ENCODE results near the gene MATK. TPM values are rescaled to one million over a fixed set of nuclear protein-coding genes. Genes with fewer than 3 reads are reported as not detected.

Gene MATK
- polyA plus RNA-seq, 1 experiment, result not detected

DNA sequence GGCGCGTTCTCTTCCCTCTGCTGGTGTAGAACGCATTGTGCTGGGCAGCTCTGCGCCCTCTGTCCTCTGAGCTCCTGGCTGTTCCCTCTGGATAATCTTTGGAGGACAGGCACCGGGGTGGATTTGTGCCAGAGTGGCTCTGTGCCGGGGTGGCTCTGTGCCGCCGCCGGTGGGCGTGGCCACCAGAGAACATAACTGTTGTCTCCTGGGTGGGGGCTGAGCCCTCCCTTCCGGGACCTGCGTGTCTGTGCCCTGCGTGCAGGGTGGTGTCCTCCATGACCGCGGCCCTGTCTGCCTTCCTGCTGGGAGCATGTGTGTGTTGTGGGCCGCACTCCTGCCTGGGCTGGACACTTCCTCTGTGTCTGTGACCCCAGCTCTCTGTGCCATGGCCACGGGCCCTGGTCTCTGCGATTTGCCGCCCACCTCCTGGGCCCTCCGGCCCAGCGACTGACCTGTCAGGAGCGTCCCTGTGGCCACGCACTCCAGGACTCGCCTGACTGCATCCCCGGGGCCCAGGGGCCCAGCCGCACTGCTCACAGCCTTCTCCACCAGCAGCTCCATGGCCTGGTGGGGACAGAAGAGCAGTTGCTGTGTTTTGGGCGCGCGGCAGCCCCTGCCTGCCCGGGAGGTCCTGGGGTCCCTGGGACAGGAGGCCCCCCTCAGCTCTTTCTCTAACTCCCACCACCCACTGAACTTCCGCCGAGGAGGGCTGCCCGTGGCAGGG lies 22.4 kb upstream of the MATK start:
- no peak for DNase-seq (ENCODE audit: low read depth, low spot score)

GRCh38 chr19:3807574-3808354 lies 21.6 kb upstream of the MATK start:
- H3K9me3 ChIP-seq (ENCODE audit: control insufficient read depth, insufficient read depth, low read length), result peaks cover 23% of the 10 kb centered on the region
- H3K4me3 ChIP-seq (ENCODE audit: low read depth, low read length), result no peak overlapping the region
- no peak for DNase-seq (ENCODE audit: low read depth, low spot score)
- peaks cover 10% of the 10 kb centered on the region for H3K27me3 ChIP-seq (ENCODE audit: control insufficient read depth, insufficient read depth, low read length)
- H3K27ac ChIP-seq (ENCODE audit: low read depth, low read length), result no peak overlapping the region
- no peak for TF ChIP-seq CTCF (IDR thresholded peaks at IDR 0.05; ENCODE audit: low read depth, low read length)
- ChIA-PET CTCF (no interaction called here), POLR2A (no interaction called here)

More for the DNA sequence above, 22.4 kb upstream of the MATK start:
- POLR2A ChIA-PET, result no interaction called here
- Histone ChIP-seq H3K27ac (ENCODE audit: low read depth, low read length) (no peak overlapping the region), H3K27me3 (ENCODE audit: control insufficient read depth, insufficient read depth, low read length) (peaks cover 5% of the 10 kb centered on the region), H3K4me3 (ENCODE audit: low read depth, low read length) (no peak overlapping the region), H3K9me3 (ENCODE audit: control insufficient read depth, insufficient read depth, low read length) (peaks cover 23% of the 10 kb centered on the region)
- TF ChIP-seq CTCF (IDR thresholded peaks at IDR 0.05; ENCODE audit: low read depth, low read length), result no peak
- CTCF ChIA-PET, result no interaction called here

DNA sequence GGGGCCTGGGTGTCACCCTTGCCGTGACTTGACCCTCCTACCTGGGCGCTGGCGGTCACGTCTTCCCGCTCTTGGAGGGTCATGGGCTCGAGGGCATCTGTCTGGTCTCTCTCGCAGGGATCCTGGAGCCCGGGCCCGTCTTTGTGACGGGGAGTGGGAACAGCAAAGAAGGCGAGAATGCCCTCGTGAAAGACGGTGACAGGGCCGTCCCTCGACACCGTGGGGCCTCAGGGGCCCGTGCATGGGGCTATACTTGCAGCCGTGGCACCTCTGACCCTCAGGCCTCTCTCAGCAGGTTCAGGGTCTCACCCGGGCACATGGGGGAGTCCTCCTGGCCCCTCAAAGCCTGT lies 20.9 kb upstream of the MATK start:
- no peak for TF ChIP-seq CTCF (IDR thresholded peaks at IDR 0.05; ENCODE audit: low read depth, low read length)
- peaks cover 23% of the 10 kb centered on the region for H3K9me3 ChIP-seq (ENCODE audit: control insufficient read depth, insufficient read depth, low read length)
- CTCF ChIA-PET, result no interaction called here
- H3K4me3 ChIP-seq (ENCODE audit: low read depth, low read length), result no peak overlapping the region
- POLR2A ChIA-PET, result no interaction called here
- H3K27ac ChIP-seq (ENCODE audit: low read depth, low read length), result no peak overlapping the region
- DNase-seq (ENCODE audit: low read depth, low spot score), result no peak
- H3K27me3 ChIP-seq (ENCODE audit: control insufficient read depth, insufficient read depth, low read length), result peaks cover 14% of the 10 kb centered on the region

DNA sequence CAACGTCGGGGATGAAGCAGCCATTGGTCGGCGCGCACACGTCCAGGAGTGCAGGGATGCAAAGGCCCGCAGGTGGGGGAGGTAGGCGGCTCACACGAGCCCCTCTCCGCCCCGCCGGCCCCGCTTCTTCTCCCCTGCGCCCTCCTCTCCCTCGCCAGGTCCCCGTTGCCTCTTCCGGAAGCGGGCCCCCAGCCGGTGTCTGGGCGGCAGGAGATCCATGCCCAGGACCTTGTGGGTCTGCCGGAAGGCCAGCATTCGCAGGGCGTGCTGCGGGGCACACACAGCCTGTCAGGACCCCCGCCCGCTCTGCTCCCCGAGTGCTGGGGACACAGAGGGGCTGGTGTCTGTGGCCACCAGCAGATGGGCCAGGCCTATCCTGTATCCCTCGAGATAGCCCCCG lies 19.7 kb upstream of the MATK start:
- ChIA-PET CTCF (no interaction called here), POLR2A (no interaction called here)
- peaks cover 23% of the 10 kb centered on the region for H3K9me3 ChIP-seq (ENCODE audit: control insufficient read depth, insufficient read depth, low read length)
- no peak for TF ChIP-seq CTCF (IDR thresholded peaks at IDR 0.05; ENCODE audit: low read depth, low read length)
- no peak for DNase-seq (ENCODE audit: low read depth, low spot score)
- no peak overlapping the region for H3K27ac ChIP-seq (ENCODE audit: low read depth, low read length)
- H3K27me3 ChIP-seq (ENCODE audit: control insufficient read depth, insufficient read depth, low read length), result peaks cover 26% of the 10 kb centered on the region
- no peak overlapping the region for H3K4me3 ChIP-seq (ENCODE audit: low read depth, low read length)

- Histone ChIP-seq H3K9me3 (ENCODE audit: control insufficient read depth, insufficient read depth, low read length) (peaks cover 23% of the 10 kb centered on the region), H3K4me3 (ENCODE audit: low read depth, low read length) (no peak overlapping the region), H3K27ac (ENCODE audit: low read depth, low read length) (no peak overlapping the region), H3K27me3 (ENCODE audit: control insufficient read depth, insufficient read depth, low read length) (peaks cover 29% of the 10 kb centered on the region)
- ChIA-PET CTCF (no interaction called here), POLR2A (no interaction called here)
- DNase-seq (ENCODE audit: low read depth, low spot score), result no peak
- no peak for TF ChIP-seq CTCF (IDR thresholded peaks at IDR 0.05; ENCODE audit: low read depth, low read length)
Measured at GRCh38 chr19:3804429-3804828, 18.2 kb upstream of the MATK start.

Measured in AG04450 (cell line).